ENCODE measurements around the gene SLC9A3.
"Not testable (repeated sequence)": the region's sequence is repeated elsewhere in the genome, so short reads cannot be mapped to it uniquely, and the experiment has no call there.

The SLC9A3 gene

DNA sequence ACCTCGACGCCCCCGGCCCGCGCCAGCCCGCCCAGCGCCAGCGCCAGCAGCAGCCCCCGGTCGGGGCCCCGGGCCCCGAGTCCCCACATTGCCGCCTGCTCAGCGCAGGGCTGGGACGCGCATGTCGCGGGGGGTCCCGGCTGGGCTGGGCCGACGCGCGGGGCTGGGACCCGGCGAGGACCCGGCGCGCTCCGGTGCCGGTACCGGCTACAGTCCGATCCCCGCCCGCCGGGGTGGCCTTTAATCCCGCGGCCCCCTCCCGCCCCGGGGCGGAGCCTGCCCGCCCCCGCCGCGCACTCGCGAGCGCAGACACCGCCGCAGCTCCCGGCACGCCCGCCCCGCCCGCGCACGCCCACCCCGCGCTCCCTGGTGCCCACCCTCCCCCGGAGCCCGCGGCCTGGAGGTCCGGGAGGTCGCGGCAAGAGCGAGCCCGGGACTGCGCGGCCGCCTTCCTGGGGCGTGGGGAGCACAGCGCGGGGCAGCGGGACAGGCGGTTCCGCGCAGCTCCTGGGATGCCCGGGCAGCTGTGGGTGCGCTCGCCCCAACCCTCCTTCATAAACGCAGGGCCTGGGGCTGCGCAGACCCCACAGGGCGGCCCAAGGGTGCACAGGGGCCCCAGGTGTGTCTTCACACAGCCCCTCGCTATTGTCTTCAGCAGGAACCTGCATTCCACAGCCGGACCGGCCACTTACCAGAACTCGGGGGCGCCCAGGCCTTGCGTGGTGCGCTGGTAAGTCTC is at the start of gene SLC9A3:
TSS of gene SLC9A3 (minus strand) at position 216 of the 739 bp plus-strand sequence.
- no peak for DNase-seq

DNA sequence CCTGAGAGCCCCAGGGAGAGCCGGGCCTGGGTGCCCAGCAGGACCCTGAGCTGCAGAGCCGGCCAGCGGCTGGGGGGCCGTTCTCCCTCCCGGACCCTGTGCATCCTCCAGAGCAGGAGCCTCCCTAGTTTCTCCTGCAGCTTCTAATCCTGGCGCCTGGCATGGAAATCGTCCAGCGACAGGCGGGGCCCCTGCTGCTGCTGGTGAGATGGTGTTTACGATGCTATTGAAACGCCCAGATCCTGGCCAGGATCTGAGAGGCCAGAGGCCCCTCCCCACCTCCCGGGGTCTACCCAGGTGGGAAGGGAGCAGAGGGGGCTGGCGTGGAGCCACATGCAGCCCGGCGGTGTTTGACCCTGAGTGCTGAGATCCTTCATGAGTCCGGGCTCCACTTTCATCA is 49.7 kb upstream of the SLC9A3 start:
- DNase-seq: no peak

DNA sequence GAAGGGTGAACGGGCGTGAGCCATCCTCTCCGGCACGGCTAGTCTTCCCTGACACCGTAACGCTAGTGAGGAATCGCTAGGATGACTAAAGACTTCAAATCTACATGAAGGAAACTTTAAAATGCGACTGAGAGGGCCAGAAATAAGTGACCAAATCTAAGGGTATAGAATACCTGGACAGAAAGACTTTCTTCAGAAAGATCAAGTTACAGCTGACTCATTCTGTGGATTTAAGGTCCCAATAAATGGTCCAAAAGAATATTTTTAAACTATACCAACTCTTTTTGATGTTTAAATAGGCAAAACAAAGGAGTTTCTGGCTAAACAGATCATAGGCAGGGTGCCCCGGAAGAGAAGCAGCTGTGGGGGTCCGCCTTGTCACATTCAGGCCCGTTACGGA is 49.0 kb upstream of the SLC9A3 start:
- no peak for DNase-seq

DNA sequence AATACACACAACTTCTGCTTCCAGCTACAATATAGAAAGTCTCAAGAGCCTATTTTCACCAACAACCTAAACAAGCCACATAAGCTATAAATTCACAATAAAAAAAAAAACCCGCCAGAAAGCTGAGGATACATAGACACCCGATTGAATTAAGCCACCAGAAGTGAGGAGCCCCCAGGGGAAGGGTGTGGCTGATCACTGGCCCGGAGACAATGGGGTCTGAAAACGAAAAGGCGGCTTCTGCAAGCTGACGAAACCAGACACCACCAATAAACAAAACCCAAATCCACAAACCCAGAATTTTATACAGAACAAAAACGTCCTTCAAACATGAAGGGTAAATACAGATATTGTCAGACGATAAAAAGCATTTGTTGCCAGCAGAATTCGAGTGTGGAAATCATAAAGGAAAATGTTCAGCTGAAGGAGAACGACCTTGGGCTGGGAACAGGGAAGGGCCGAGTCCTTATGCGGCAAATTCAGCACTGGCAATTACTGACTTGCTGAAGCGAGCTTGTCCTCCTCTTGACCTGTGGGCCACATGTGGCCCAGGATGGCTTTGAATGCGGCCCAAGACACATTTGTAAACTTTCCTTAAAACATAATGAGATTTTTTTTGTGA is 48.3 kb upstream of the SLC9A3 start:
- no peak for DNase-seq

GRCh38 chr5:571791-572190 is 47.5 kb upstream of the SLC9A3 start:
- no peak for DNase-seq

- no peak for DNase-seq
Measured at GRCh38 chr5:570886-571285, 46.6 kb upstream of the SLC9A3 start.

DNA sequence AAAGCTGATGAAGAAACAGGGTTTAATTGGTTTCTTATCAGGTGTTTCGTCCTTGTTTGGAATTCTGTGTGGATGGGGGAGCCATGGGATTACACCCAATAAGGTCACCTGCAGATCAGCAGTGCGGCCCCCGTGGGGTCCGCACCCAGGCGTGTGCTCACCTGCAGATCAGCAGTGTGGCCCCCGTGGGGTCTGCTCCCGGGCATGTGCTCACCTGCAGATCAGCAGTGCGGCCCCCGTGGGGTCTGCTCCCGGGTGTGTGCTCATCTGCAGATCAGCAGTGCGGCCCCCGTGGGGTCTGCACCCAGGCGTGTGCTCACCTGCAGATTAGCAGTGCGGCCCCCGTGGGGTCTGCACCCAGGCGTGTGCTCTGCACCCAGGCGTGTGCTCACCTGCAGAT is 46.2 kb upstream of the SLC9A3 start:
- DNase-seq: no peak

DNA sequence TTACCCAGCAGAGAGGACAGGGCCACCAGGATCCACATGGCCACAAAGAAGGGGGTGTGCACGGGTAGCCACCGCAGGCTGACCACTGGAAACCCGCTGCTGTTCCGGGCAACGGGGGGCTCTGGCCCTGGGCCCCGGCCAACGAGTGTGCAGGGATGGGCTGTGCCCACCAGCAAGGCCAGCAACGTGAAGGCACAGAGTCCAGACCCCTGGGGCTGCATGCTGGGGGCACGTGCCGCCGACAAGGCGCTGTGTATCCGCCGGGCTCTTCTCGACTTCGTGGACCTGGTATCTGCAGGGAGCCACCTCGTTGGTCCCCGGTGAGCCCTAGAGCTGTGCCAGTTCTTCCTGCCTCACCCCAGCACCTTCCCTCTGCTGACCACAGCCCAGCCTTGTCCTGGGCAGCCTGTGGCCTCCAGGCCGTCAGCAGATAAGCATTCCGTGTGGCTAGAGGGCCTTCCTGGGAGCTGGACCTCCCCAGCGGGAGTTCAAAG is 45.7 kb upstream of the SLC9A3 start:
- no peak for DNase-seq

- DNase-seq: no peak
Measured at GRCh38 chr5:569358-569867, 45.2 kb upstream of the SLC9A3 start.

- DNase-seq: no peak
Measured at GRCh38 chr5:568809-569208, 44.6 kb upstream of the SLC9A3 start.

DNA sequence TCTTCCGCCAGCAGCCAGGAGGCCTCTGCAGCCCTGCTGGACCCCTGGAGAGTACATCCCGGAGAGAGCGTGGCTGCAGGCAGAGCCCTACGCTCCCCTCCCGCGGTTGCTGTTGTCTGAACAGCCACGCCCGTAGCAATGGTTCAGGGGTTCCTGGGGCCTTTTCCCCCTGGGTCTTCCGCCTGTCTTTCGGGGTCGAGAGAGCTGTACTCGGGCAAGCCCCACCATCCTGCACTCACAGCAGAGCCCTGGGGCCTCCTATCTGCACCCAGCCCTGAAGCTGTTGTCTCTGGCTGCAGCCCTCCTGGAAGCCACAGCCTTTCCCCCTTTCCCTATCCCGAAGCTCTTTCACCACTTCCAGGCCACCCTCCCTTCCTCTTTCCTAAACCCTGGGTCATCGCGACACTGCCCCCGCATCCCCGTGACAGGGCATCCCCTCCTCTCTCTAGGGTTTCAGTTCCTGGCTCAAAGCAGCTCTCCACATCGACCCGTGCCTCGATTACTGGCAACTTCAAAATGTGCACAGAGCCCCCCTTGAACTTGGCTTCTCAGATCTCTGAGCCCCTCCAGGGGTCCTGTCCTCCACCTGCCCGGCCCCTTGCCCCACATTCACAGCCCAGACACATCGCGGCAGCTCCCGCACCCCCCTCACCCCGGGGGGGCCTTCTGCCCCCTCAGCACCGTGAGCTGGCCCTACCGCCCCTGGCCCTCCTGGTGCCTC is 44.0 kb upstream of the SLC9A3 start:
- no peak for DNase-seq

GRCh38 chr5:567664-568060 is 43.4 kb upstream of the SLC9A3 start:
- no peak for DNase-seq

DNA sequence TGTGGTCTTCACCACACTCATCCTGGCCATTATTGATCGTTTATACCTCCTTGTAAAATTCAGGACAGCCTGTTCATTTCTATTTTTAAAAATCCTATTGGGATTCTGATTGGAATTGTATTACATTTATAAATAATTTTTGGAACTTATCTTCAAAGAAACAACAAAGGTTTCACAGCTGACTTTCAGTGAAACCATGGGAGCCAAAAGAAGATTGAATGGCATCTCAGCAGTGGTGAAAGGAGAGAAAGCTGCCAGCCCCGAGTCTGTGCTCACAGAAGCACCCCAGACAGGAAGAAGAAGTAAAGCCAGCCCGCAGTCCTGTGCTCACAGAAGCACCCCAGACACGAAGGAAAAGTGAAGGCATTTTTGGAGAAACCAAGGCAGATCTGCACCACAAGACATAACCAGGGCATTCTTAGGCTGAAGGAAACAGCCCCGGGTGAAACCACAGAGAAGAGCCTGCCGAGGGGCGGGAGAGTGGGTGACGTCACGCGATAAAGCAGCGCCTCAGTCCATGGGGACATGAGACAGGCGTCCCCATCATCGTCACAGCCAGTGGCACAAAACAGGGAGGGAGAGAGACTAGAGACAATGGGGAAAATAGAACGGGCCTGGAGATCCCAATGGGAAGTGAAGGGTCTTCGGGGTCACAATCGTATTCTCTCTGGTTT is 42.5 kb upstream of the SLC9A3 start:
- no peak for DNase-seq

DNA sequence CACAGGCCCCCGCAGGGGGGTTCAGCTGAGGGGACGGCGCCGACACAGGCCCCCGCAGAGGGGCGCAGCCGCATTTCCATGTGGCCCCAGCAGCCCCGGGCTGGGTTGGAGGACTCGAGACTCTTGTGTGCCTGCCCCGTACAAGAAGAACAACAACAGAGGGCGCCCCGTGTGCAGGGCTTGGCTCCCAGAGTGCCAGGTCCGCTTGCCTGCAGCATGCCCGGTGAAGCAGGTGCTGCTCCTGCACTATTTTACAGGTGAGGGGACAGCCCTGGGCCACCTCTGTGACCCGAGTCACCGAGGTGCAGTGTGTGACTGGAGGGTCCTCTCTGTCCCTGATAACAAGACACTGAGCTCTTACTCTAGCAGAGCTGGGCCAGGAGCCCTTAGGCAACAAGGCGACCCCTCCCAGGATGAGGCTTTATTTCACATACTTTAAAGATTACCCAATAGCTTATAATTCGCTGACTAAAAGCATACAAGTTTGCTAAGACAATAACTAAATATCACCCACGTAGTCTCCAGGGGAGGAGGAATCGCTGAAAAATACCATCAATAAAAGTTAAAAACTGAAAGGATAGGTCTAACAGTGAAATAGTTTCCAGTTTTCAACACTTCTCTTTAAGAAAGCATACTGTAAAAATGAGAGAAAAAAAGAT is 41.7 kb upstream of the SLC9A3 start:
- DNase-seq: no peak

DNA sequence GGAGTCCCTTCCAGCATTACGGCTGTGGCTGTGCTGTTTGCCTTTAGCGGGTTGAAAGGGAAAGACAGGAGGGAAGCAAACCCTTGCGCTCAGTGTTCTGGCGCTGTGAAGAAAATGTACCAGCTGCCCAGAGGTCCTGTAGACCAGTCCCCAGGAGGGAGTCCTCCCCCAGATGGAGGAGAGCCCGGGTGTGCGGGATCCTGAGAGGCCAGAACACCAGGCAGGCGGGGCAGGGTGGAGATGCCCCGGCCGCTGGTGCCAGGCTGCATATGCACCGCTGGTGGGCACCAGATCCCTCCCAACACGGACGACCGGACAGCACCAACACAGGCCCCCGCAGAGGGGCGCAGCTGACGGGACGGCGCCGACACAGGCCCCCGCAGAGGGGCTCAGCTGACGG is 37.2 kb upstream of the SLC9A3 start:
- DNase-seq: no peak

DNA sequence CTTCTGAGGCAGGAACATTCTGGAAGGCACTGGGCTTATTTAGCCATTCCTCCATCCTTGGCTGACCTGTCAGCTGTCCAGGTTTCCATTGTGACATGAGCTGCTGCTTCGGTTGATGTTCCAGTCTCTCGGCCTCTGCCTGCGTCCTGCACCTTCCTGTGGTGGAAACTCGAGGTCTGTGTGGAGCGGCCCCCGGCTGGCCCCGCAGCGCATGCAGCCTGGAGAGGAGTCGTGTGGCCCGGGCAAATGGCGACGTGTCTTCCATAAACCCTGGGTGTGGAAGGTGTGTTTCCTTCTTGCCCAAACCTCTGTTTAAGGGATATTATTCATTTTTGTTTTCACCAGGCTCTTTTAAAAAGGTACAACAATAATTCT is 36.5 kb upstream of the SLC9A3 start:
- no peak for DNase-seq

GRCh38 chr5:558871-559503 is 34.7 kb upstream of the SLC9A3 start:
- no peak for DNase-seq

- DNase-seq: no peak
Measured at GRCh38 chr5:558326-558725, 34.1 kb upstream of the SLC9A3 start.

GRCh38 chr5:557917-558316 is 33.7 kb upstream of the SLC9A3 start:
- not testable (repeated sequence) for DNase-seq

- no peak for DNase-seq
Measured at GRCh38 chr5:556909-557441, 32.7 kb upstream of the SLC9A3 start.

DNA sequence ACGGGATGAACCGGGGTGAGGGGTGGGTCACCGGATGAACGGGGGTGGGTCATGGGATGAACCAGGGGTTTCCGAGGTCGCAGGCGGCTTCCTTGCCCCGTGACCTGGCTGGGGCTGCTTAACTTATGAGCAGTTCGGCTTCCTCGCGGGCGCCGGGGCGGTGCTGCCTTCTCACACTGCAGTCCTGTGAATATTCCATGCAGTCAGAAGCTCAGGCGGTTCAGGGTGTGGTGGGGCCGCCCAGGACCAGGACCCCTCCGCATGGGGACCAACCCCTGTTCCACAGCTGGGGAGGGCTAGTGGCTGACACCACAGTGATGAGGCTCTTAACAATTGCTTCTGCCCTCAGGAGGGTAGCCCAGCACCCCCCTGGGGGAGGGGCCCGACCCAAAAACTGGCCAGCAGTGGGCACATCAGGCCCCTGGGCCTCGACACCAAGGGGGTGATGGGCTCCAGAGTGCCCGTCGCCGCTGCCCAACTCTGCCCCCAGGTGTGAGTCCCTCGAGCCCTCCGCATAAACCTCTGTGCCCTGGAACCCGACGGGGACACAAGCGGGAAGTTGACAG is 30.9 kb upstream of the SLC9A3 start:
- no peak for DNase-seq
